Glutamatergic neuron (in vitro differentiated cells): ENCODE results near the gene DNAJA2. TPM values are rescaled to one million over a fixed set of nuclear protein-coding genes. Genes with fewer than 3 reads are reported as not detected.
"Not testable (repeated sequence)": the region's sequence is repeated elsewhere in the genome, so short reads cannot be mapped to it uniquely, and the experiment has no call there.

ENCODE experiments used
- DNase-seq: peaks from one replicate; pipeline ENCODE4 v3.0.0; 2022
- H3K27ac Mint-ChIP-seq: one replicate; pipeline ENCODE4 v1.8.0; 2020; ENCODE audit warnings: mild to moderate bottlenecking, mixed read lengths, inconsistent platforms; ENCODE audit not compliant: unreplicated experiment
- H3K27me3 Mint-ChIP-seq: one replicate; pipeline ENCODE4 v1.8.0; 2020; ENCODE audit warnings: mild to moderate bottlenecking, moderate library complexity, mixed read lengths, inconsistent platforms; ENCODE audit not compliant: unreplicated experiment
- H3K36me3 Mint-ChIP-seq: one replicate; pipeline ENCODE4 v1.8.0; 2020; ENCODE audit warnings: mild to moderate bottlenecking, mixed read lengths, inconsistent platforms; ENCODE audit not compliant: unreplicated experiment
- H3K4me1 Mint-ChIP-seq: one replicate; pipeline ENCODE4 v1.8.0; 2020; ENCODE audit warnings: mild to moderate bottlenecking, low read depth, mixed read lengths, inconsistent platforms; ENCODE audit not compliant: unreplicated experiment
- H3K4me3 Mint-ChIP-seq: one replicate; pipeline ENCODE4 v1.8.0; 2020; ENCODE audit warnings: mild to moderate bottlenecking, mixed read lengths, inconsistent platforms; ENCODE audit not compliant: unreplicated experiment
- H3K9me3 Mint-ChIP-seq: one replicate; pipeline ENCODE4 v1.8.0; 2020; ENCODE audit warnings: mild to moderate bottlenecking, moderate library complexity, mixed read lengths, inconsistent platforms; ENCODE audit not compliant: unreplicated experiment
- total RNA-seq: library from RNA; stranded (reverse); fragmentation: NEBNext Ultra II Directional; extraction: Animal tissue kit (Norgen Biotek cat#: 25700); gene quantifications from one replicate; pipeline ENCODE4 v1.2.1, GENCODE V29; 2021; ENCODE audit not compliant: unreplicated experiment
- TF ChIP-seq, protein P1 (sequence below): fragments of 200-600 bp; sonication (generic); IDR thresholded peaks from one replicate; pipeline ENCODE4 v1.5.0; 2021; ENCODE audit not compliant: partially characterized antibody, unreplicated experiment

The DNAJA2 gene
- total RNA-seq, 1 donor from 2014 or later, result 95.8 TPM

DNA sequence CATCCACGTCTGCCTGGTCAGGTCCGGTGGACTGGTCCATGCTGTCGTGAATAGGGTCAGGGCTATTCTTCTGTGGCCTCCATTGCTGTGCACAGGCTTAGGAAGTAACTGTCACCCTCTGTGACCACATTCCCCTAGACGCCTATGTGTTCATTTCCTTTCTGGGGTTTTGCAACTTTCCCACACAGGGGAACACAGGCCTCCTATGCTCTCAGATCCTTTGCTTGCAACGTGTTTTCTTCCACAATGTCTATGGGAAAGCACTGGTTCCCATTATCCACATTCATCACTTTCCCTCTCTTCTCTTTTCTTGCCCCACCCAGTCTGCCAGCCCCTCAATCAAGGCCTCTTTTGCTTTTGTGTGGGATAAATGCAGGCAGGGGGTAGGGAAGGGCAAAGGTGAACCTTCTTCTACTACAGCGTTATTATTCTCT is 43.2 kb upstream of the DNAJA2 start:
- Mint-ChIP-seq H3K4me1 (no peaks in the 10 kb centered on the region), H3K27ac (no peak overlapping the region), H3K27me3 (peaks cover 2% of the 10 kb centered on the region), H3K36me3 (no peaks in the 10 kb centered on the region), H3K9me3 (peaks cover 3% of the 10 kb centered on the region), H3K4me3 (no peak overlapping the region)
- TF ChIP-seq, protein P1, sequence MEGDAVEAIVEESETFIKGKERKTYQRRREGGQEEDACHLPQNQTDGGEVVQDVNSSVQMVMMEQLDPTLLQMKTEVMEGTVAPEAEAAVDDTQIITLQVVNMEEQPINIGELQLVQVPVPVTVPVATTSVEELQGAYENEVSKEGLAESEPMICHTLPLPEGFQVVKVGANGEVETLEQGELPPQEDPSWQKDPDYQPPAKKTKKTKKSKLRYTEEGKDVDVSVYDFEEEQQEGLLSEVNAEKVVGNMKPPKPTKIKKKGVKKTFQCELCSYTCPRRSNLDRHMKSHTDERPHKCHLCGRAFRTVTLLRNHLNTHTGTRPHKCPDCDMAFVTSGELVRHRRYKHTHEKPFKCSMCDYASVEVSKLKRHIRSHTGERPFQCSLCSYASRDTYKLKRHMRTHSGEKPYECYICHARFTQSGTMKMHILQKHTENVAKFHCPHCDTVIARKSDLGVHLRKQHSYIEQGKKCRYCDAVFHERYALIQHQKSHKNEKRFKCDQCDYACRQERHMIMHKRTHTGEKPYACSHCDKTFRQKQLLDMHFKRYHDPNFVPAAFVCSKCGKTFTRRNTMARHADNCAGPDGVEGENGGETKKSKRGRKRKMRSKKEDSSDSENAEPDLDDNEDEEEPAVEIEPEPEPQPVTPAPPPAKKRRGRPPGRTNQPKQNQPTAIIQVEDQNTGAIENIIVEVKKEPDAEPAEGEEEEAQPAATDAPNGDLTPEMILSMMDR, result no peak
- no peak for DNase-seq

DNA sequence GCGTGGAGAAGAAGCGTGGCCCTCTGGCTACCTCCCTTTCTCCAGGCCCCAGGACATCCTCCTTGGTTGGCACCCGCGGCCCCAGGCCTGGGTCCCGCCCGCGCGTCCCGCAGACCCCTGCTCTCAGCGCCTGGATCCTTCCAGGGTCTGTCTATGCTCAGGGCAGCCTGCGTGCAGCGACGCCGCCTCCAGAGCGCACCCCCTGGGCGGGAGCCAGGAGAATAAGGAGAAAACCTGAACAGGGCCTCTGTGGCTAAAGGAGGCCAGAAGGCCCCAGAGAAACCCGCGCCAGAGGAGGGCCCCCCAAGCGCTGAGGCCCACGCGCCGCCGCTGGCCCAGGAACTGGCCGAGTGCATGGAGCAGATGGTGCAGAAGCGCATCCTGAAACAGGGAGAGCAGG is 40.4 kb upstream of the DNAJA2 start:
- Mint-ChIP-seq H3K9me3 (peaks cover 2% of the 10 kb centered on the region), H3K36me3 (no peaks in the 10 kb centered on the region), H3K4me3 (no peak overlapping the region), H3K27me3 (peaks cover 2% of the 10 kb centered on the region), H3K4me1 (no peaks in the 10 kb centered on the region), H3K27ac (no peak overlapping the region)
- TF ChIP-seq, protein P1, result no peak
- no peak for DNase-seq

- Mint-ChIP-seq H3K9me3 (peaks cover 2% of the 10 kb centered on the region), H3K27me3 (peaks cover 2% of the 10 kb centered on the region), H3K4me3 (no peak overlapping the region), H3K4me1 (no peaks in the 10 kb centered on the region), H3K27ac (no peak overlapping the region), H3K36me3 (no peaks in the 10 kb centered on the region)
- TF ChIP-seq, protein P1, result no peak
- no peak for DNase-seq
Measured at GRCh38 chr16:47013172-47013571, 39.7 kb upstream of the DNAJA2 start.

- DNase-seq, H3K27me3 Mint-ChIP-seq, H3K9me3 Mint-ChIP-seq, H3K4me3 Mint-ChIP-seq, H3K36me3 Mint-ChIP-seq, H3K27ac Mint-ChIP-seq, H3K4me1 Mint-ChIP-seq: not testable (repeated sequence)
Measured at GRCh38 chr16:47010812-47011211, 37.3 kb upstream of the DNAJA2 start.

GRCh38 chr16:47008612-47009011 is 35.1 kb upstream of the DNAJA2 start:
- no peaks in the 10 kb centered on the region for H3K27me3 Mint-ChIP-seq
- no peaks in the 10 kb centered on the region for H3K4me1 Mint-ChIP-seq
- no peaks in the 10 kb centered on the region for H3K36me3 Mint-ChIP-seq
- no peak for DNase-seq
- TF ChIP-seq, protein P1, result no peak
- no peak overlapping the region for H3K4me3 Mint-ChIP-seq
- H3K9me3 Mint-ChIP-seq, result peaks cover 2% of the 10 kb centered on the region
- H3K27ac Mint-ChIP-seq, result no peak overlapping the region

DNA sequence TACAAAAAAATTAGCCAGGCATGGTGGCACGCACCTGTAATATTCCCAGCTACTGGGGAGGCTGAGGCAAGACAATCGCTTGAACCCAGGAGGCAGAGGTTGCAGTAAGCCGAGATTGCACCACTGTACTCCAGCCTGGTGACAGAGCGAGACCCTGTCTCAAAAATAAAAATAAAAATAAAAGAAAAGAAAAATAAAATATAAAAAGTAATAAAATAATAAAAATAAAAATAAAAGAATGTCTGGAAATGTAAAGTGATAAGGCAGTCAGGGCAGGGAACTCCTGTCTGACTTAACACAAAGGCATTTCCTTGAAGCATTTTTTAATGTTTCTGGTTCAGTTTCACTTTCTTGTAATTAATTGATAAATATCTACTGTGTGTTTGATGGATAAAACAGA is 34.7 kb upstream of the DNAJA2 start:
- no peaks in the 10 kb centered on the region for H3K4me1 Mint-ChIP-seq
- H3K4me3 Mint-ChIP-seq, result no peak overlapping the region
- H3K27me3 Mint-ChIP-seq, result no peaks in the 10 kb centered on the region
- TF ChIP-seq, protein P1, result no peak
- H3K27ac Mint-ChIP-seq, result no peak overlapping the region
- H3K9me3 Mint-ChIP-seq, result no peaks in the 10 kb centered on the region
- DNase-seq, result no peak
- H3K36me3 Mint-ChIP-seq, result no peaks in the 10 kb centered on the region
